Endothelial cell of umbilical vein (primary cell): ENCODE data around the gene NMNAT3. TPM values are rescaled to one million over a fixed set of nuclear protein-coding genes. Genes with fewer than 3 reads are reported as not detected.

Experiments
- BruUV-seq: library from RNA; stranded (reverse); fragments of 400-500 nt; replicated peaks from 2 replicates; lab custom pipeline; 2021; lab: Mats Ljungman, UMichigan
- CTCF ChIA-PET: fragments of 300-600, 350-600 bp; sonication (Branson Sonifier 250); formaldehyde crosslinking; loops from one replicate; lab custom pipeline; 2021; ENCODE audit warnings: antibody characterized with exemption, inconsistent platforms; lab: Charles Lee
- POLR2A ChIA-PET: fragments of 300-600, 350-600 bp; sonication (Branson Sonifier 250); formaldehyde crosslinking; loops from one replicate; lab custom pipeline; 2021; ENCODE audit warnings: antibody characterized with exemption, inconsistent platforms; lab: Charles Lee
- DNase-seq: peaks from one replicate; pipeline ENCODE4 v3.0.0-alpha.2; 2011; ENCODE audit warnings: low read depth, low spot score
- FAIRE-seq: peaks from 2 replicates; lab custom pipeline; 2011; peaks lifted over from hg19 to GRCh38; lab: Jason Lieb, UNC
- H2AFZ ChIP-seq: 2 replicates; pipeline ENCODE4 v1.6.0; 2012; ENCODE audit warnings: low read depth, low read length, control low read depth, inconsistent platforms
- H3K27ac ChIP-seq: 2 replicates; pipeline ENCODE4 v1.5.1; 2011; ENCODE audit warnings: low read depth, mild to moderate bottlenecking, control low read depth, low read length, moderate library complexity; ENCODE audit not compliant: insufficient read depth
- H3K27me3 ChIP-seq, 2 experiments: 2 replicates each; pipeline versions ENCODE4 v1.6.0 to v1.6.1; 2011; ENCODE audit warnings: low read length in 2 of 2, mixed read lengths in 1 of 2; ENCODE audit not compliant: control insufficient read depth in 2 of 2, insufficient read depth in 2 of 2
- H3K36me3 ChIP-seq, 2 experiments: 2 replicates in 1 of 2; 3 replicates in 1 of 2; pipeline ENCODE4 v1.5.1; 2011; ENCODE audit warnings: low read length in 2 of 2, mild to moderate bottlenecking in 1 of 2, moderate library complexity in 1 of 2; ENCODE audit not compliant: control insufficient read depth in 2 of 2, insufficient read depth in 2 of 2; ENCODE audit errors: extremely low read depth in 1 of 2
- H3K4me1 ChIP-seq: 3 replicates; pipeline ENCODE4 v1.5.1; 2011; ENCODE audit warnings: mild to moderate bottlenecking, low read length; ENCODE audit not compliant: control insufficient read depth, insufficient read depth; ENCODE audit errors: extremely low read depth
- H3K4me2 ChIP-seq: 2 replicates; pipeline ENCODE4 v1.6.1; 2011; ENCODE audit warnings: low read length, control low read depth, mixed read lengths; ENCODE audit not compliant: insufficient read depth
- H3K4me3 ChIP-seq, 3 experiments: fragments of 200-600 bp in 1 of 3; sonication (generic), shearing (Covaris generic) in 1 of 3; replicated peaks in 1 of 3; 2 replicates each; pipeline ENCODE4 v1.5.1; 2011 to 2016; ENCODE audit warnings: control low read depth in 3 of 3, low read length in 3 of 3, mild to moderate bottlenecking in 2 of 3, inconsistent platforms in 1 of 3, low read depth in 1 of 3, moderate library complexity in 1 of 3; ENCODE audit not compliant: insufficient read depth in 1 of 3
- H3K79me2 ChIP-seq: 2 replicates; pipeline ENCODE4 v1.6.0; 2012; ENCODE audit warnings: low read length, inconsistent platforms; ENCODE audit not compliant: control insufficient read depth, insufficient read depth
- H3K9ac ChIP-seq: replicated peaks from 2 replicates; pipeline ENCODE3; 2011; ENCODE audit warnings: low read length, control low read depth; ENCODE audit not compliant: insufficient read depth; ENCODE audit errors: extremely low read depth
- H3K9me1 ChIP-seq: replicated peaks from 3 replicates; pipeline ENCODE4 v1.6.0; 2011; ENCODE audit warnings: mild to moderate bottlenecking, low read length; ENCODE audit not compliant: control insufficient read depth, insufficient read depth; ENCODE audit errors: extremely low read depth
- H3K9me3 ChIP-seq: replicated peaks from 2 replicates; pipeline ENCODE4 v1.5.1; 2012; ENCODE audit warnings: low read length, inconsistent platforms; ENCODE audit not compliant: control insufficient read depth, insufficient read depth
- H4K20me1 ChIP-seq: replicated peaks from 2 replicates; pipeline ENCODE3; 2011; ENCODE audit warnings: mild to moderate bottlenecking, low read length; ENCODE audit not compliant: control insufficient read depth, insufficient read depth; ENCODE audit errors: extremely low read depth
- CTCF ChIP-seq, 2 donors: IDR thresholded peaks; 1 replicate in 1 of 2; 2 replicates in 1 of 2; pipeline ENCODE4 v1.5.1; 2011; ENCODE audit warnings: low read length in 2 of 2, mild to moderate bottlenecking in 2 of 2, moderate library complexity in 2 of 2, control low read depth in 1 of 2, inconsistent platforms in 1 of 2, low read depth in 1 of 2; ENCODE audit not compliant: insufficient read depth in 1 of 2; ENCODE audit errors: extremely low read depth in 1 of 2
- EZH2 ChIP-seq: IDR thresholded peaks from 2 replicates; pipeline ENCODE4 v1.6.1; 2012; ENCODE audit warnings: borderline replicate concordance, low read depth, mild to moderate bottlenecking, moderate library complexity, low read length, inconsistent platforms; ENCODE audit not compliant: severe bottlenecking
- FOS ChIP-seq: IDR thresholded peaks from 2 replicates; pipeline ENCODE4 v1.6.1; 2011; ENCODE audit warnings: mild to moderate bottlenecking, low read length, moderate library complexity, borderline replicate concordance; ENCODE audit not compliant: insufficient read depth
- GATA2 ChIP-seq: IDR thresholded peaks from 2 replicates; pipeline ENCODE4 v1.7.0; 2011; ENCODE audit warnings: low read depth, mild to moderate bottlenecking, moderate library complexity, mixed read lengths, low read length; ENCODE audit not compliant: insufficient read length, insufficient read depth
- JUN ChIP-seq: IDR thresholded peaks from 2 replicates; pipeline ENCODE4 v1.6.1; 2011; ENCODE audit warnings: borderline replicate concordance, low read depth; ENCODE audit not compliant: insufficient read length, insufficient read depth
- MYC ChIP-seq: IDR thresholded peaks from one replicate; pipeline ENCODE4 v1.6.1; 2011; ENCODE audit warnings: mild to moderate bottlenecking, low read depth, low read length
- POLR2A ChIP-seq: IDR thresholded peaks from 2 replicates; pipeline ENCODE4 v1.6.1; 2012; ENCODE audit warnings: low read depth, mild to moderate bottlenecking, control low read depth, low read length
- POLR2AphosphoS5 ChIP-seq: IDR thresholded peaks from 2 replicates; pipeline ENCODE4 v1.6.1; 2012; ENCODE audit warnings: low read depth, mild to moderate bottlenecking, control low read depth, low read length, moderate library complexity; ENCODE audit not compliant: insufficient read depth
- dilution Hi-C: fragments of 300-500 bp; cut with MboI; formaldehyde crosslinking; loops from one replicate; pipeline ENCODE4 v1.15.0; 2019; ENCODE audit warnings: low sequenced_read_pairs; ENCODE audit not compliant: extremely low pct_ligation_motif_present
- intact Hi-C: fragments of 100-400 bp; cut with micrococcal nuclease; formaldehyde crosslinking; loops from one replicate; pipeline ENCODE4 v1.10.0; 2022
- polyA plus RNA-seq, 4 experiments: library from polyadenylated mRNA; depleted of rRNA in 3 of 4; stranded (reverse) in 3 of 4; unstranded in 1 of 4; fragments of >200 nt; gene quantifications; 2 replicates each; pipeline versions ENCODE4 v1.2.1 to v1.2.3, GENCODE V29; 2011 to 2012; ENCODE audit warnings: missing spikeins in 1 of 4
- total RNA-seq: library from RNA; stranded (reverse); gene quantifications from 2 replicates; pipeline ENCODE4 v1.2.3, GENCODE V29; 2021
- TF ChIP-seq, protein P1 (sequence below): IDR thresholded peaks from 2 replicates; pipeline ENCODE4 v1.6.1; 2011; ENCODE audit not compliant: insufficient read depth, insufficient read length

Gene NMNAT3
- total and polyA plus RNA-seq, 2 donors (not counting 3 experiments of a cell fraction or from before 2014, with no cell fraction given) = 0.59 to 0.60 TPM

GRCh38 chr3:139686206-139686605 lies 8.4 kb upstream of the NMNAT3 start:
- Histone ChIP-seq H3K79me2 (no peaks in the 10 kb centered on the region), H3K27ac (no peak overlapping the region), H3K4me2 (no peak overlapping the region), H3K27me3 (no peaks in the 10 kb centered on the region), H4K20me1 (no peaks in the 10 kb centered on the region), H3K4me1 (no peaks in the 10 kb centered on the region), H3K9ac (no peak overlapping the region), H3K9me3 (no peaks in the 10 kb centered on the region), H2AFZ (no peak overlapping the region), H3K36me3 (no peaks in the 10 kb centered on the region), H3K4me3 (no peak overlapping the region), H3K9me1 (no peaks in the 10 kb centered on the region)
- POLR2A ChIA-PET = no interaction called here
- TF ChIP-seq POLR2AphosphoS5 (no peak), JUN (no peak), GATA2 (no peak), CTCF (IDR thresholded peaks at IDR 0.05; ENCODE audit: extremely low read depth in 1 of 2, insufficient read depth in 1 of 2, low read depth in 1 of 2, low read length in 2 of 2) (no peak), EZH2 (no peak), POLR2A (no peak), MYC (no peak), FOS (no peak)
- TF ChIP-seq, protein P1, sequence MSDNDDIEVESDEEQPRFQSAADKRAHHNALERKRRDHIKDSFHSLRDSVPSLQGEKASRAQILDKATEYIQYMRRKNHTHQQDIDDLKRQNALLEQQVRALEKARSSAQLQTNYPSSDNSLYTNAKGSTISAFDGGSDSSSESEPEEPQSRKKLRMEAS = no peak
- FAIRE-seq (no peak), DNase-seq (no peak)
- BruUV-seq = no TSS peak
- dilution Hi-C loops = no loop called here
- intact Hi-C loops = no loop called here
- CTCF ChIA-PET = no interaction called here
